Measurements from ENCODE around the gene DPYSL4. TPM values are rescaled to one million over a fixed set of nuclear protein-coding genes. Genes with fewer than 3 reads are reported as not detected.

The DPYSL4 gene
- polyA plus RNA-seq, 3 donors = 0.08 TPM; not detected in 2

DNA sequence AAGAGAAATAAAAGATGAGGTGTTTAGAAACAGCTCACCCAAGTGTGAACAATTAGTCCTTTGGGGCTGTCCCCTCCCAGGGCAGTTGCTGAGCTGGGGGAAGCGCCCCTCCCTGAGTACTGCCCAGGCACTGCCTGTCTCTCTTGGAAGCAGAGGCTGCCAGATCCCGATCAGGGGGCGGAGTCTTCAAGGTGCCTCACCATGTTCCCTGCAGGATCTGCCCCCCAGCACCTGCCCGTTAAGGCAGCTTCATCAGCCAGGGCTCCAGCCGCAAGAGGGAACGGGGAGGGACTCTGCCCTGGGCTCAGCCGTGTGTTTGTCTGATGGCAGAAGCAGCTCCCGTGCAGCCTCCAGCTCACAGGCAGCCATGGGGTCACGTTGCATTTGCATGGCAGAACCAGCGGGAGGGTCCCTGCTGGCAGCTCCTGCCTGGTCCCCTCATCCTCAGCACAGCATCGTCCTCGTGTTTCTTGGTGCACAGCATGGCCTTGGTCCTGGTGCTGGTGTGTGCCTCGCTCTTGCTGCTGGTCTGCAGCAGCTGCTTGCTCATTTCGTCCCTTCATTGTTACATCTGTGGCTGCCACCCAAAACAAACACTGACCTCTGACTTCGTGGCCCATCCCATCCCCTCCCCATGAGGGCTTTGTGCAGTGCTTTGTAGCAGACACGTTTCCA is 10.7 kb upstream of the DPYSL4 start:
- no peaks in the 10 kb centered on the region for H3K4me1 Mint-ChIP-seq
- H3K4me3 Mint-ChIP-seq = peak overlapping the region in 1 of 2 donors; percentile 67
- H3K4me1 ChIP-seq (ENCODE audit: control insufficient read depth in 1 of 2, insufficient read depth in 2 of 2, low read length in 2 of 2) = no peaks in the 10 kb centered on the region
- no peaks in the 10 kb centered on the region for H3K36me3 ChIP-seq (replicated peaks in 1 of 2; ENCODE audit: control insufficient read depth in 1 of 2, insufficient read depth in 2 of 2, low read length in 2 of 2)
- no peak for TF ChIP-seq CTCF (IDR thresholded peaks at IDR 0.05)
- no peak overlapping the region for H2AFZ ChIP-seq (ENCODE audit: insufficient read depth, low read depth, low read length, poor library complexity, severe bottlenecking)
- no peak for DNase-seq
- peaks cover 7 to 12% of the 10 kb centered on the region in 2 donors for H3K9me3 ChIP-seq (replicated peaks in 1 of 2; ENCODE audit: control insufficient read depth in 1 of 2, insufficient read depth in 1 of 2, low read length in 2 of 2)
- H3K36me3 Mint-ChIP-seq = no peaks in the 10 kb centered on the region
- 13% methylated on average over 13 of the region's 16 CpGs for WGBS (ENCODE audit: insufficient coverage)
- no peaks in the 10 kb centered on the region for H4K20me1 ChIP-seq (ENCODE audit: insufficient read depth, low read length)
- H3K27me3 ChIP-seq (ENCODE audit: control insufficient read depth in 2 of 2, insufficient read depth in 2 of 2, low read length in 2 of 2) = peaks cover 0 to 22% of the 10 kb centered on the region in 2 donors
- H3K4me2 ChIP-seq (replicated peaks; ENCODE audit: extremely low read depth, low read length, poor library complexity, severe bottlenecking) = no peak overlapping the region
- no peaks in the 10 kb centered on the region for H3K79me2 ChIP-seq (ENCODE audit: insufficient read depth, low read length)
- no peak overlapping the region for H3K9ac ChIP-seq (ENCODE audit: insufficient read depth, low read length, poor library complexity, severe bottlenecking)
- H3K9me3 Mint-ChIP-seq = peaks cover 0 to 11% (median 6%) of the 10 kb centered on the region in 7 donors
- no peak overlapping the region for H3K27ac ChIP-seq (ENCODE audit: low read depth in 1 of 2, low read length in 2 of 2)
- intact Hi-C loops (cut with micrococcal nuclease) = no loop called here
- H3K27me3 Mint-ChIP-seq (ENCODE audit: low read depth in 3 of 3) = peaks cover 27 to 36% (median 33%) of the 10 kb centered on the region in 3 donors
- H3K27ac Mint-ChIP-seq = no peak overlapping the region
- no peak overlapping the region for H3K4me3 ChIP-seq (replicated peaks in 1 of 3; ENCODE audit: low read depth in 2 of 3, low read length in 3 of 3)

DNA sequence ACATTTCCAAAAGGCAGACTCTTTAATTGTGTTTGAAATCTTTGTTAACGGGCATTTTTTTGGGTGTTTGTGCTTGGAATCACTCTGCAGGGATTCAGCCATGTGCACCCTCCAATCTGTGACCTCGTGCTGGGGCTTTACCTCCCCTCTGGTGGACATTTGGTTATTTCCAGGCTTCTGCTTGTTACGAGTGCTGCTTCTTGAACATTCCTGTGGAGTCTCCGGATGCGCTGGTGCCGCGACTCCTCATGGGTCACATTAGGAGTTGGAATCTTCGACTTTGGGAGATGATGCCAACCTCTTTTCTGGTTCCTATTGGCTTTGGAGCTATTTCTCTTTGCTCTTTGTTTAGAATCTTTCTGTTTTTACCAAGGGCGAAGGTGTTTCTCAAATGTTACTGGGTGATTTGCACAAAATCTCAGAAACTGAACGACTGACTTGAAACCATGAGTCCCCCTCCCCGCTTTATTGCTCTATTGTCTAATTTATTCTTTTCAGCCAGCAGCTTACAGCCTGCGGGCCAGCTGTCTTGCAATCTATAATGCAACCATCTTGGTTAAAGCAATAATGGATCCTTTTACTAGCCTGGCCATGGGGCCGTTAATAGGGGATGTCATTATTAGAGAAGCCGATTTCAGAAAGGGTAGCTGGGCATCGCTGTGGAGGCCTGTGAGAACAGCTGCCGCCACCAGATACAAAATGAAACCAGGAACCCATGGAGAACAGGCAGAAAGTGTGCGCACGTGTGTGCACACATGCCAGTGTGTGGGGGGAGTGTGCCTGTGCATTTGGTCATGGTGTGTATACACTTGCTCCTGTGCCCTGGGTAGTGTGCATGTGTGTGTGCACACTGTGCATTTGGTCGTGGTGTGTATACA is 9.9 kb upstream of the DPYSL4 start:
- no peak overlapping the region for H3K9ac ChIP-seq (ENCODE audit: insufficient read depth, low read length, poor library complexity, severe bottlenecking)
- no peak overlapping the region for H3K4me2 ChIP-seq (replicated peaks; ENCODE audit: extremely low read depth, low read length, poor library complexity, severe bottlenecking)
- no peak overlapping the region for H3K4me3 ChIP-seq (replicated peaks in 1 of 3; ENCODE audit: low read depth in 2 of 3, low read length in 3 of 3)
- Mint-ChIP-seq H3K36me3 (no peaks in the 10 kb centered on the region), H3K27ac (no peak overlapping the region), H3K9me3 (peaks cover 0 to 11% (median 6%) of the 10 kb centered on the region in 7 donors), H3K4me3 (peak overlapping the region in 1 of 2 donors; percentile 67), H3K4me1 (no peaks in the 10 kb centered on the region), H3K27me3 (ENCODE audit: low read depth in 3 of 3) (peaks cover 31 to 38% (median 33%) of the 10 kb centered on the region in 3 donors)
- H3K27me3 ChIP-seq (ENCODE audit: control insufficient read depth in 2 of 2, insufficient read depth in 2 of 2, low read length in 2 of 2) = peaks cover 0 to 22% of the 10 kb centered on the region in 2 donors
- no peaks in the 10 kb centered on the region for H3K4me1 ChIP-seq (ENCODE audit: control insufficient read depth in 1 of 2, insufficient read depth in 2 of 2, low read length in 2 of 2)
- intact Hi-C loops (cut with micrococcal nuclease) = no loop called here
- H3K27ac ChIP-seq (ENCODE audit: low read depth in 1 of 2, low read length in 2 of 2) = no peak overlapping the region
- no peaks in the 10 kb centered on the region for H3K36me3 ChIP-seq (replicated peaks in 1 of 2; ENCODE audit: control insufficient read depth in 1 of 2, insufficient read depth in 2 of 2, low read length in 2 of 2)
- peaks cover 7 to 12% of the 10 kb centered on the region in 2 donors for H3K9me3 ChIP-seq (replicated peaks in 1 of 2; ENCODE audit: control insufficient read depth in 1 of 2, insufficient read depth in 1 of 2, low read length in 2 of 2)
- no peak for DNase-seq
- no peaks in the 10 kb centered on the region for H4K20me1 ChIP-seq (ENCODE audit: insufficient read depth, low read length)
- no peak overlapping the region for H2AFZ ChIP-seq (ENCODE audit: insufficient read depth, low read depth, low read length, poor library complexity, severe bottlenecking)
- no peak for TF ChIP-seq CTCF (IDR thresholded peaks at IDR 0.05)
- H3K79me2 ChIP-seq (ENCODE audit: insufficient read depth, low read length) = no peaks in the 10 kb centered on the region
- WGBS (ENCODE audit: insufficient coverage) = 73% methylated on average over 16 of the region's 19 CpGs
